K562 (cell line): ENCODE results near the gene WDR44. TPM values are rescaled to one million over a fixed set of nuclear protein-coding genes. Genes with fewer than 3 reads are reported as not detected.

Experiments used
- ARID4B ChIP-seq: sonication (generic); formaldehyde crosslinking; IDR thresholded peaks from 2 replicates; pipeline ENCODE4 v1.8.0; 2022; ENCODE audit warnings: mild to moderate bottlenecking, missing genetic modification reagents
- ATF3 ChIP-seq, 2 experiments: fragments of 450-650 bp in 1 of 2; sonication (generic) in 1 of 2; formaldehyde crosslinking in 1 of 2; IDR thresholded peaks in 1 of 2; conservative IDR thresholded peaks in 1 of 2; 2 replicates each; pipeline versions ENCODE4 v1.6.1 to v1.8.1; 2016 to 2023; ENCODE audit warnings: mild to moderate bottlenecking in 2 of 2, moderate library complexity in 2 of 2, inconsistent platforms in 1 of 2, missing genetic modification reagents in 1 of 2
- CBFA2T3 ChIP-seq: fragments of 450-650 bp; IDR thresholded peaks from 2 replicates; pipeline ENCODE4 v1.6.1; 2017
- DPF2 ChIP-seq: fragments of 450-650 bp; IDR thresholded peaks from 2 replicates; pipeline ENCODE4 v1.6.1; 2016
- HCFC1 ChIP-seq: IDR thresholded peaks from 2 replicates; pipeline ENCODE4 v1.6.1; 2012; ENCODE audit warnings: low read depth, low read length, improper control_type of control experiment
- ILF3 ChIP-seq: fragments of 450-650 bp; IDR thresholded peaks from 2 replicates; pipeline ENCODE4 v1.6.1; 2018; ENCODE audit warnings: antibody characterized with exemption, mild to moderate bottlenecking, moderate library complexity, borderline replicate concordance
- KAT7 ChIP-seq: sonication (generic); formaldehyde crosslinking; IDR thresholded peaks from 2 replicates; pipeline ENCODE4 v1.8.0; 2022; ENCODE audit warnings: missing genetic modification reagents, mild to moderate bottlenecking, borderline replicate concordance
- KLF6 ChIP-seq: fragments of 250-450 bp; sonication (Bioruptor Pico); IDR thresholded peaks from 2 replicates; pipeline ENCODE4 v1.4.0; 2020; ENCODE audit warnings: mild to moderate bottlenecking, moderate library complexity, borderline replicate concordance
- MAX ChIP-seq: sonication (generic); formaldehyde crosslinking; IDR thresholded peaks from 2 replicates; pipeline ENCODE4 v1.9.0; 2022; ENCODE audit warnings: mild to moderate bottlenecking, missing genetic modification reagents
- NRF1 ChIP-seq, 2 experiments: fragments of 450-650 bp; IDR thresholded peaks in 1 of 2; conservative IDR thresholded peaks in 1 of 2; 2 replicates each; pipeline ENCODE4 v1.6.1; 2014; ENCODE audit warnings: mild to moderate bottlenecking in 2 of 2
- RAD21 ChIP-seq, 2 experiments: fragments of 250-450 bp in 1 of 2; fragments of 450-650 bp in 1 of 2; sonication (Bioruptor Pico) in 1 of 2; formaldehyde crosslinking in 1 of 2; IDR thresholded peaks in 1 of 2; conservative IDR thresholded peaks in 1 of 2; 2 replicates each; pipeline versions ENCODE4 v1.4.0 to v1.8.0; 2020 to 2022; ENCODE audit warnings: mild to moderate bottlenecking in 2 of 2, moderate library complexity in 1 of 2
- TOE1 ChIP-seq, 2 experiments: fragments of 450-650 bp in 1 of 2; sonication (generic) in 1 of 2; formaldehyde crosslinking in 1 of 2; IDR thresholded peaks; 2 replicates each; pipeline versions ENCODE4 v1.7.1 to v1.8.0; 2016 to 2022; ENCODE audit warnings: borderline replicate concordance in 2 of 2, mild to moderate bottlenecking in 2 of 2, antibody characterized with exemption in 1 of 2, inconsistent platforms in 1 of 2, low read depth in 1 of 2, missing genetic modification reagents in 1 of 2, moderate library complexity in 1 of 2
- TRIM28 ChIP-seq: fragments of 450-650 bp; IDR thresholded peaks from 2 replicates; pipeline ENCODE4 v1.6.1; 2017
- ZFX ChIP-seq: sonication (generic); formaldehyde crosslinking; IDR thresholded peaks from 2 replicates; pipeline ENCODE4 v1.8.0; 2022; ENCODE audit warnings: mild to moderate bottlenecking, missing genetic modification reagents, moderate library complexity
- ZNF592 ChIP-seq: fragments of 450-650 bp; IDR thresholded peaks from 2 replicates; pipeline ENCODE4 v1.6.1; 2017; ENCODE audit warnings: antibody characterized with exemption, mild to moderate bottlenecking
- polyA plus RNA-seq, 8 experiments: library from polyadenylated mRNA; depleted of rRNA in 4 of 8; stranded (reverse) in 5 of 8; unstranded in 3 of 8; fragments of >200 nt; fragmentation: Nextera tagmentation in 2 of 8; fragmentation: Illumina TruSeq in 1 of 8; extraction: Ambion mirVana in 2 of 8; extraction: Trizol in 1 of 8; gene quantifications; 2 replicates each; pipeline versions ENCODE4 v1.2.1 to v1.2.3, GENCODE V29; 2011 to 2014; ENCODE audit warnings: inconsistent platforms in 1 of 8, missing spikeins in 1 of 8
- total RNA-seq, 7 experiments: library from RNA; depleted of rRNA in 6 of 7; stranded (reverse); fragments of >200 nt in 6 of 7; fragmentation: Illumina TruSeq in 2 of 7; extraction: Trizol in 2 of 7; gene quantifications; 2 replicates each; pipeline versions ENCODE4 v1.2.1 to v1.2.3, GENCODE V29; 2011 to 2021; ENCODE audit warnings: low replicate concordance in 1 of 7

The WDR44 gene
- total and polyA plus RNA-seq, 9 of the 15 experiments (the other 6 are each of a cell fraction or from before 2014, with no cell fraction given), result 5.6 to 20.0 (median 14.6) TPM

GRCh38 chrX:118495061-118495921 is 149.4 kb downstream of the WDR44 start, which contains the start of gene DOCK11 (continued):
- peak; percentile 58; the same call in 1 of the 2 replicates for TF ChIP-seq ARID4B (CRISPR knock-in tag)
- TF ChIP-seq RAD21 (CRISPR knock-in tag; conservative IDR thresholded peaks at IDR 0.05 in 1 of 2, IDR thresholded peaks at IDR 0.05 in 1 of 2), result 0 out of 4 replicates have a peak, but pooled peaks have one; percentile 6 to 23
- TF ChIP-seq KAT7 (CRISPR knock-in tag), result 0 out of 2 replicates have a peak, but pooled peaks have one; percentile 40
- no peak for TF ChIP-seq ILF3
- 0 out of 2 replicates have a peak, but pooled peaks have one; percentile 26 for TF ChIP-seq DPF2
- TF ChIP-seq ZNF592, result peak; percentile 12; the same call in 1 of the 2 replicates
- peak; percentile 57 for TF ChIP-seq MAX (CRISPR knock-in tag)
- TF ChIP-seq TOE1 (IDR thresholded peaks at IDR 0.05; ENCODE audit: borderline replicate concordance), result peak; percentile 88
- no peak for TF ChIP-seq TOE1 (CRISPR knock-in tag; IDR thresholded peaks at IDR 0.05; ENCODE audit: borderline replicate concordance, low read depth)
- 0 out of 2 replicates have a peak, but pooled peaks have one; percentile 13 for TF ChIP-seq HCFC1
- TF ChIP-seq NRF1 (conservative IDR thresholded peaks at IDR 0.05 in 1 of 2, IDR thresholded peaks at IDR 0.05 in 1 of 2), result peak; percentile 28 to 32; a peak in 3 of 4 replicates
- no peak for TF ChIP-seq CBFA2T3
- peak; percentile 56; the same call in 1 of the 2 replicates for TF ChIP-seq ZFX (CRISPR knock-in tag)
- TF ChIP-seq TRIM28, result no peak
- TF ChIP-seq ATF3 (IDR thresholded peaks at IDR 0.05), result peak; percentile 69
- TF ChIP-seq ATF3 (CRISPR knock-in tag; conservative IDR thresholded peaks at IDR 0.05), result no peak
- peak; percentile 77; the same call in 1 of the 2 replicates for TF ChIP-seq KLF6 (CRISPR knock-in tag)
